Uterus (tissue), 2 donors: ENCODE measurements around the gene TMEM86A.

ENCODE experiments used
- CTCF ChIP-seq, 4 experiments: fragments of 200-600 bp in 2 of 4; fragments of 450-650 bp in 2 of 4; sonication (generic) in 2 of 4; IDR thresholded peaks; one replicate each; pipeline ENCODE4 v1.5.1; 2016 to 2019; ENCODE audit warnings: antibody characterized with exemption in 4 of 4, mild to moderate bottlenecking in 2 of 4, moderate library complexity in 1 of 4
- POLR2A ChIP-seq, 2 donors: fragments of 450-650 bp; IDR thresholded peaks; one replicate each; pipeline ENCODE4 v1.6.1; 2016; ENCODE audit warnings: antibody characterized with exemption in 2 of 2, mild to moderate bottlenecking in 1 of 2, moderate library complexity in 1 of 2

- TF ChIP-seq CTCF (IDR thresholded peaks at IDR 0.05) (no peak), POLR2A (IDR thresholded peaks at IDR 0.05) (no peak)
Measured at GRCh38 chr11:18700872-18701271, 2.3 kb downstream of the TMEM86A start.
